Adrenal gland (tissue), 5 donors: ENCODE data around the gene NLGN3.

ENCODE experiments used
- POLR2A ChIP-seq, 2 donors: fragments of 450-650 bp; IDR thresholded peaks; one replicate each; pipeline ENCODE4 v1.6.1; 2017; ENCODE audit warnings: antibody characterized with exemption in 2 of 2, mild to moderate bottlenecking in 2 of 2, moderate library complexity in 1 of 2
- TF ChIP-seq, protein P1 (sequence below), 6 experiments: fragments of 450-650 bp in 4 of 6; fragments of 200-600 bp in 2 of 6; sonication (generic) in 1 of 6; IDR thresholded peaks; 1 replicate in 5 of 6; 2 replicates in 1 of 6; pipeline versions ENCODE4 v1.5.1 to v1.8.0; 2016 to 2021; ENCODE audit warnings: antibody characterized with exemption in 6 of 6, mild to moderate bottlenecking in 2 of 6, moderate library complexity in 1 of 6
- donor health status: DM: no; HTN: no; CAD: no.

DNA sequence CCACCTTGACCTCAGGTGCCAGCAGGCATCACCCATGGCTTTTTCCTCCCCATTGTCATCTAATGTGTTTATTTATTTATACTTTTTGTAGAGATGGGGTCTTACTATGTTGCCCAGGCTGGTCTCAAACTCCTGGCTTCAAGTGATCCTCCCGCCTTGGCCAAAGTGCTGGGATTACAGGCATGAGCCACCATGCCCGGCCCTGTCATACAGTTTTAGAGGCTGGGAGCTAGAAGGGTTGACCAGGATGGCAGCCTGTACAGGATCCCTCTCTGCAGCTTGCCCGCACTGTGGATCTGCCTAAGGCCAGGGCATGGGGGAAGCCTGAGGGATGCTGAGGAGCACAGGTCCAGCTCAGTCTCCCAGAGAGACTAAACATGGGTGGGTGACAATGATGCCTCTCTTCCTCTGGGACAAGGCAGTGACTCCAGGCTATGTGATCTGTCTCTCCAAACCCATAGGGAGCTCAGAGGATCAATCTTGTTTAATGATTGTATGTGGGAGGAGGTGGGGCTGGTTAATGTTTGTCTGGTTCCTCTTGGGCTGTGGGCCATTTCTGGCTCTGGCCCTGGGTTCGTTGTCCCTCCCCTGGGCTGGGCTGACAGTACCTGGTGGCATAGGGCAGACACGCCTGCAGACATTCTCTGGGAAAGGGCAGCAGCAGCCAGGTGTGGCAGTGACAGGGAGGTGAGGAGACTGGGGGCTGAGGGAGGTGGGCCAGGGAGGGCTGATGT, 70.1 kb downstream of the NLGN3 start:
- TF ChIP-seq, protein P1, sequence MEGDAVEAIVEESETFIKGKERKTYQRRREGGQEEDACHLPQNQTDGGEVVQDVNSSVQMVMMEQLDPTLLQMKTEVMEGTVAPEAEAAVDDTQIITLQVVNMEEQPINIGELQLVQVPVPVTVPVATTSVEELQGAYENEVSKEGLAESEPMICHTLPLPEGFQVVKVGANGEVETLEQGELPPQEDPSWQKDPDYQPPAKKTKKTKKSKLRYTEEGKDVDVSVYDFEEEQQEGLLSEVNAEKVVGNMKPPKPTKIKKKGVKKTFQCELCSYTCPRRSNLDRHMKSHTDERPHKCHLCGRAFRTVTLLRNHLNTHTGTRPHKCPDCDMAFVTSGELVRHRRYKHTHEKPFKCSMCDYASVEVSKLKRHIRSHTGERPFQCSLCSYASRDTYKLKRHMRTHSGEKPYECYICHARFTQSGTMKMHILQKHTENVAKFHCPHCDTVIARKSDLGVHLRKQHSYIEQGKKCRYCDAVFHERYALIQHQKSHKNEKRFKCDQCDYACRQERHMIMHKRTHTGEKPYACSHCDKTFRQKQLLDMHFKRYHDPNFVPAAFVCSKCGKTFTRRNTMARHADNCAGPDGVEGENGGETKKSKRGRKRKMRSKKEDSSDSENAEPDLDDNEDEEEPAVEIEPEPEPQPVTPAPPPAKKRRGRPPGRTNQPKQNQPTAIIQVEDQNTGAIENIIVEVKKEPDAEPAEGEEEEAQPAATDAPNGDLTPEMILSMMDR (IDR thresholded peaks at IDR 0.05), result no peak
- TF ChIP-seq POLR2A (IDR thresholded peaks at IDR 0.05), result no peak
